Measurements from ENCODE around the gene LHFPL6. TPM values are rescaled to one million over a fixed set of nuclear protein-coding genes. Genes with fewer than 3 reads are reported as not detected.

The LHFPL6 gene
- total RNA-seq, 4 donors from 2014 or later: 113 to 177 (median 146) TPM

- Histone ChIP-seq H3K27me3 (no peaks in the 10 kb centered on the region), H3K27ac (no peak overlapping the region), H3K36me3 (no peaks in the 10 kb centered on the region), H3K9me3 (no peaks in the 10 kb centered on the region), H3K4me3 (no peak overlapping the region), H3K4me1 (peaks cover 0 to 18% (median 2%) of the 10 kb centered on the region in 4 donors)
- DNase-seq (ENCODE audit: low spot score in 2 of 2): no peak
- TF ChIP-seq CTCF (IDR thresholded peaks at IDR 0.05): no peak
- TF ChIP-seq EP300 (IDR thresholded peaks at IDR 0.05): no peak
- TF ChIP-seq POLR2A (IDR thresholded peaks at IDR 0.05): no peak
These were observed 119.7 kb downstream of the LHFPL6 start for GRCh38 chr13:39483326-39483725.

- no peak overlapping the region for H3K4me3 ChIP-seq
- no peaks in the 10 kb centered on the region for H3K27me3 ChIP-seq
- no peak overlapping the region for H3K27ac ChIP-seq
- no peak for TF ChIP-seq CTCF (IDR thresholded peaks at IDR 0.05)
- TF ChIP-seq EP300 (IDR thresholded peaks at IDR 0.05): no peak
- TF ChIP-seq POLR2A (IDR thresholded peaks at IDR 0.05): no peak
- no peaks in the 10 kb centered on the region for H3K36me3 ChIP-seq
- WGBS, 2 donors: 53 to 59% methylated on average over 3 of the region's 3 CpGs
- peaks cover 0 to 18% (median 2%) of the 10 kb centered on the region in 4 donors for H3K4me1 ChIP-seq
- no peaks in the 10 kb centered on the region for H3K9me3 ChIP-seq
- DNase-seq (ENCODE audit: low spot score in 2 of 2): no peak
These were observed 121.5 kb downstream of the LHFPL6 start for GRCh38 chr13:39481491-39481890.

- TF ChIP-seq EP300 (IDR thresholded peaks at IDR 0.05) (no peak), POLR2A (IDR thresholded peaks at IDR 0.05) (no peak), CTCF (IDR thresholded peaks at IDR 0.05) (no peak)
- no peak overlapping the region for H3K27ac ChIP-seq
- H3K4me3 ChIP-seq: no peak overlapping the region
- H3K4me1 ChIP-seq: no peaks in the 10 kb centered on the region
- H3K9me3 ChIP-seq: no peaks in the 10 kb centered on the region
- DNase-seq (ENCODE audit: low spot score in 2 of 2): no peak
- WGBS, 2 donors: 86 to 94% methylated on average over 2 of the region's 2 CpGs
- H3K36me3 ChIP-seq: no peaks in the 10 kb centered on the region
- no peaks in the 10 kb centered on the region for H3K27me3 ChIP-seq
These were observed 128.4 kb downstream of the LHFPL6 start for GRCh38 chr13:39474600-39474999.

GRCh38 chr13:39469676-39470075 lies 133.3 kb downstream of the LHFPL6 start:
- Histone ChIP-seq H3K27me3 (no peaks in the 10 kb centered on the region), H3K9me3 (no peaks in the 10 kb centered on the region), H3K27ac (no peak overlapping the region), H3K36me3 (no peaks in the 10 kb centered on the region), H3K4me3 (no peak overlapping the region), H3K4me1 (peaks cover 0 to 10% (median 2%) of the 10 kb centered on the region in 4 donors)
- TF ChIP-seq CTCF (IDR thresholded peaks at IDR 0.05): no peak
- TF ChIP-seq POLR2A (IDR thresholded peaks at IDR 0.05): no peak
- no peak for TF ChIP-seq EP300 (IDR thresholded peaks at IDR 0.05)
- no peak for DNase-seq (ENCODE audit: low spot score in 2 of 2)
- WGBS, 2 donors: 89 to 93% methylated on average over 3 of the region's 3 CpGs

- TF ChIP-seq POLR2A (IDR thresholded peaks at IDR 0.05) (no peak), CTCF (IDR thresholded peaks at IDR 0.05) (no peak), EP300 (IDR thresholded peaks at IDR 0.05) (no peak)
- no peak for DNase-seq (ENCODE audit: low spot score in 2 of 2)
These were observed 134.7 kb downstream of the LHFPL6 start for GRCh38 chr13:39468306-39468705.

More at GRCh38 chr13:39468306-39468705, 134.7 kb downstream of the LHFPL6 start:
- no peaks in the 10 kb centered on the region for H3K36me3 ChIP-seq
- H3K27me3 ChIP-seq: no peaks in the 10 kb centered on the region
- no peaks in the 10 kb centered on the region for H3K9me3 ChIP-seq
- H3K27ac ChIP-seq: no peak overlapping the region
- H3K4me3 ChIP-seq: no peak overlapping the region
- H3K4me1 ChIP-seq: peaks cover 0 to 10% (median 2%) of the 10 kb centered on the region in 4 donors
